Measurements from ENCODE around the gene BIVM. TPM values are rescaled to one million over a fixed set of nuclear protein-coding genes. Genes with fewer than 3 reads are reported as not detected.

The BIVM gene
- total and polyA plus RNA-seq, 2 of the 4 experiments (the other 2 are of a cell fraction) = 7.2 to 12.2 TPM

DNA sequence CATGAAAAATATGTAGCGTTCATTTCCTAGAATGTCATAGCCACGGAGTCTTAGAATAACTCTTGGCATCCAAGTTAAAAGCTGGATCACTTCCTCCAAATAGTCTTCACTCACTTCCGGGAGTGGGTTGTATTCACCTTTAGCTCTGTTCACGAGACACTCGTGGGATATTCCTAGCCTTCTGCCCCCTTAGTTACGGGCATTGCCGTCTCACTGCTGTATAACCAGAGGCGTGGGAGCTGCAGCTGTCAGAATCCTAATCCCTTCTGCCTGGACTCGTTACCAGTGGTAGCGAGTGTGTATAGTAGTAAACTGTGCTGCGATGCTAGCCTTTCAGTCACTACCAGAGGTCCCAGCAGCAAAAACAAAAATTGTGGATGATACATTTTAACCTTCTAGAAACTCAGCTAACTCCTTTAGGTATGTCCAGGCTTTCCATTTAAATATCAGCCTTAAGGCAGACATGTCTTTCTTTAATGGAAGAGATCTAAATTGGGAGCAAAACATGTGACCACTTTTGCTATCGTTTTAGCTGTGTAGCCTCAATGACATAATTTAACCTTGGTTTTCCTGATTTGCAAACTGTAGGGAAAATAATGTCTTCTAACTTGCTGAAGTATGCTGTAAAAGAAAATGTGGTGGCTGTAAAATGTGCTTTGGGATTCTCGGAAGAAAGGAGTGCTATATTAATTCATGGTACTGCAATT is 81.0 kb downstream of the BIVM start:
- dilution Hi-C loops (cut with HindIII; ENCODE audit: low sequenced_read_pairs, unreplicated experiment) = no loop called here
- no peak overlapping the region for H2BK120ac ChIP-seq (ENCODE audit: low read depth, low read length)
- H3K4ac ChIP-seq (ENCODE audit: low read depth, low read length) = no peak overlapping the region
- H3K27me3 ChIP-seq (ENCODE audit: control insufficient read depth, insufficient read depth, low read length) = no peaks in the 10 kb centered on the region
- no peak overlapping the region for H2AFZ ChIP-seq (replicated peaks; ENCODE audit: low read length, poor library complexity)
- no peaks in the 10 kb centered on the region; the same call in 1 of the 2 replicates for H3K9me1 ChIP-seq (ENCODE audit: insufficient read depth, low read length)
- in situ Hi-C loops (cut with MboI; ENCODE audit: low sequenced_read_pairs) = no loop called here
- WGBS, 2 experiments (ENCODE audit: extremely low coverage in 2 of 2, insufficient read length in 1 of 2) = no CpG with 5 or more reads among the region's 13 CpGs
- no peak overlapping the region for H3K23ac ChIP-seq (ENCODE audit: low read depth, low read length)
- H3K18ac ChIP-seq (ENCODE audit: low read depth, low read length) = no peak overlapping the region
- H3K36me3 ChIP-seq (ENCODE audit: control insufficient read depth, insufficient read depth, low read length) = peaks cover 10% of the 10 kb centered on the region
- no peak overlapping the region for H3K14ac ChIP-seq (replicated peaks; ENCODE audit: low read depth, low read length)
- H2BK20ac ChIP-seq (ENCODE audit: low read depth, low read length) = no peak overlapping the region
- H3K9me3 ChIP-seq (ENCODE audit: control insufficient read depth, insufficient read depth, low read length) = no peaks in the 10 kb centered on the region
- H2AK9ac ChIP-seq (replicated peaks; ENCODE audit: low read depth, low read length, poor library complexity) = no peak overlapping the region
- H4K91ac ChIP-seq (ENCODE audit: insufficient read depth, low read depth, low read length) = no peak overlapping the region
- DNase-seq (no peak), ATAC-seq (ENCODE audit: low read depth) (no peak)
- no peak overlapping the region for H3K9ac ChIP-seq (ENCODE audit: low read depth, low read length)
- H3K4me1 ChIP-seq (ENCODE audit: control insufficient read depth, insufficient read depth, low read length) = peaks cover 3% of the 10 kb centered on the region
- no peak overlapping the region for H3K4me2 ChIP-seq (ENCODE audit: low read depth, low read length)
- no TSS peak for BruUV-seq (replicated peaks)
- CTCF ChIA-PET = interaction anchor here (1.0 kb wide), 1 partner anchor 10 kb away, joined by 6 read pairs; no protein-coding TSS in a partner anchor
- H3K56ac ChIP-seq (ENCODE audit: extremely low read depth, insufficient read depth, low read length) = no peak overlapping the region
- no peak overlapping the region for H2BK5ac ChIP-seq (ENCODE audit: low read depth, low read length, poor library complexity, severe bottlenecking)
- H2AK5ac ChIP-seq (ENCODE audit: low read depth, low read length) = no peak overlapping the region
- no peaks in the 10 kb centered on the region for H4K20me1 ChIP-seq (ENCODE audit: insufficient read depth, low read length)
- POLR2A ChIA-PET (ENCODE audit: unreplicated experiment) = no interaction called here
- no peak overlapping the region for H4K5ac ChIP-seq (ENCODE audit: low read depth, low read length)
- H3K27ac ChIP-seq (ENCODE audit: insufficient read depth, low read length) = no peak overlapping the region
- H2BK15ac ChIP-seq (ENCODE audit: low read depth, low read length) = no peak overlapping the region
- H3K4me3 ChIP-seq (ENCODE audit: insufficient read depth, low read depth, low read length) = no peak overlapping the region
- H4K8ac ChIP-seq (ENCODE audit: low read depth in 2 of 2, low read length in 2 of 2) = no peak overlapping the region
- TF ChIP-seq, protein P1, sequence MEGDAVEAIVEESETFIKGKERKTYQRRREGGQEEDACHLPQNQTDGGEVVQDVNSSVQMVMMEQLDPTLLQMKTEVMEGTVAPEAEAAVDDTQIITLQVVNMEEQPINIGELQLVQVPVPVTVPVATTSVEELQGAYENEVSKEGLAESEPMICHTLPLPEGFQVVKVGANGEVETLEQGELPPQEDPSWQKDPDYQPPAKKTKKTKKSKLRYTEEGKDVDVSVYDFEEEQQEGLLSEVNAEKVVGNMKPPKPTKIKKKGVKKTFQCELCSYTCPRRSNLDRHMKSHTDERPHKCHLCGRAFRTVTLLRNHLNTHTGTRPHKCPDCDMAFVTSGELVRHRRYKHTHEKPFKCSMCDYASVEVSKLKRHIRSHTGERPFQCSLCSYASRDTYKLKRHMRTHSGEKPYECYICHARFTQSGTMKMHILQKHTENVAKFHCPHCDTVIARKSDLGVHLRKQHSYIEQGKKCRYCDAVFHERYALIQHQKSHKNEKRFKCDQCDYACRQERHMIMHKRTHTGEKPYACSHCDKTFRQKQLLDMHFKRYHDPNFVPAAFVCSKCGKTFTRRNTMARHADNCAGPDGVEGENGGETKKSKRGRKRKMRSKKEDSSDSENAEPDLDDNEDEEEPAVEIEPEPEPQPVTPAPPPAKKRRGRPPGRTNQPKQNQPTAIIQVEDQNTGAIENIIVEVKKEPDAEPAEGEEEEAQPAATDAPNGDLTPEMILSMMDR (conservative IDR thresholded peaks at IDR 0.05; ENCODE audit: low read depth, low read length) = no peak
- TF ChIP-seq RFX5 (IDR thresholded peaks at IDR 0.05; ENCODE audit: low read depth, low read length) (no peak), SMC3 (IDR thresholded peaks at IDR 0.05; ENCODE audit: low read depth, low read length) (no peak), MAFK (IDR thresholded peaks at IDR 0.05; ENCODE audit: low read depth, low read length) (no peak), POLR2A (IDR thresholded peaks at IDR 0.05; ENCODE audit: low read depth, low read length) (no peak), MAZ (IDR thresholded peaks at IDR 0.05; ENCODE audit: borderline replicate concordance, low read depth, low read length) (no peak), MXI1 (IDR thresholded peaks at IDR 0.05; ENCODE audit: borderline replicate concordance, low read depth, low read length) (no peak), CEBPB (IDR thresholded peaks at IDR 0.05; ENCODE audit: low read depth, low read length) (no peak), BHLHE40 (IDR thresholded peaks at IDR 0.05; ENCODE audit: low read depth, low read length) (no peak), FOS (IDR thresholded peaks at IDR 0.05; ENCODE audit: low read depth, low read length) (no peak), RCOR1 (IDR thresholded peaks at IDR 0.05; ENCODE audit: insufficient replicate concordance, low read length) (no peak)
- H3K79me1 ChIP-seq (ENCODE audit: low read depth in 1 of 2, low read length in 2 of 2) = no peaks in the 10 kb centered on the region
- intact Hi-C loops (cut with micrococcal nuclease) = no loop called here
